8988T (cell line): Measurements from ENCODE around the gene ZDHHC22.

Source experiments
- DNase-seq: peaks from one replicate; pipeline ENCODE4 v3.0.0; 2011

The ZDHHC22 gene

GRCh38 chr14:77125823-77126325, 15.7 kb downstream of the ZDHHC22 start:
- DNase-seq = no peak

DNA sequence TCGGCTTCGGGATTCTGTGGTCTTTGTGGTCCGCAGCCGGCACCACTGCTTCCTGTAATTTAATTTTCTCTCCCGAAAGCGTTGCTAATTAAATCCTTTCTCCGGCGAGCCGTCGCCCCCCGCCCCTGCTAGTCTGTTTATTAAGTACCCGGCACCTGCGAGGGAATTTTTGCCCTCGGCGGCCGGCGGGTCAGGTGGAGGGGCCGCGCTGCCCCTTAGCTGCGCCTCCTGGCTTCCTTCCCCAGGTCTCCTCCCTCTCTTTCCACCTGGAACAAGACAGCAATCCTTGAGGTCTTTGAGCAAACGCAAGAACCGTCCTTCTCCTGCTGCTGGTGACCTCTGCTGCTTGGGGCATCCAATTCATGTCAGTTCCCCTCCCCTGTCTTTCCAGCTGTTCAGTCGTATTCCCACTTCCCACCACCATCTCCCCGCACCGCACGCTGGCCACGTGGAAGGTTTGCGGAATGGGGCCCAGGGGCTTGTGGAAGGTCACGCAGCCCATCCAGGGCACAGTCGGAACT, 16.2 kb downstream of the ZDHHC22 start:
- no peak for DNase-seq

GRCh38 chr14:77124345-77125280, 17.0 kb downstream of the ZDHHC22 start:
- peak; percentile 62 for DNase-seq

DNA sequence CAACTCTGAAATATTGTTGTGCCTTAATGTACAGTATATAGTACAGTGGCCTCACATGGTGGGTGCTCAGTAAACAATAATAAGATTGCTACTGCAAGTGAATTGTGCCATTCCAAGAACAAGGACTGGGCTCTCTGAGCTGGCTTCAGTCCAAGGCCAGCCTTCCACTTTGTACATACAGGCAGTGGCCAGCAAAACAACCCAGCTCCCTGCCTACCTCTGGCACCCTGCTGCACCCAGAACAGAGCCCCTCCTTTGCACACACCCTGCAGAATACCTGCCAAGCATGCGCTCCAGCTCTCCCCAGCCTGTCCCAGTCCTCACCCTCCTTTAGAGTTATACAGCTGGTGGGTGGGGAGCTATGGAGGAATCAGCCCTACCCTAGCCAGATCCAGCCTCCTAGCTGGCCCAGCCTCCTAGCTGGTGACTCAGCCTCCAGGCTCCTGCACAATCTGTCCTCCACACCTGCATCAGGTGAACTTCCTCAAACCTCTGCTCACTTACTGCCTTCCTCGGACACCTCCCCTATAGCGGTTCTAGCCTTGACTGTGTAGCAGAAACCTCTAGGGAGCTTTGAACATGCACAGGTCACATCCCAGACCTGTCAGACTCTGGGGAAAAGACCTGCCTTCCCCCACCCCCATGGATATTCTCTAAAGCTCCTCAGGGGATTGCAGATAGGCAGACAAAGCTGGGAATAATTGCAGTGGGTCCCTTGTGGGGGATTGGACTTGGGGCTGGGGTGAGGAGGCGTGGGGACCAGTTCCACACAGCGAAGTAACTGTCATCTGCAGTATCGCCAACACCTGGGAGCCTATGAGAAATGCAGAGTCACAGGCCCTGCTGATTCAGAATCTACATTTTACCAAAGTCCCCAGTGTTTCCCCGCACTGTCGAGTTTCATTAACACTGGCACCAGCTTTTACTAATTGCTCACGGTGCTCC, 17.9 kb downstream of the ZDHHC22 start:
- no peak for DNase-seq

DNA sequence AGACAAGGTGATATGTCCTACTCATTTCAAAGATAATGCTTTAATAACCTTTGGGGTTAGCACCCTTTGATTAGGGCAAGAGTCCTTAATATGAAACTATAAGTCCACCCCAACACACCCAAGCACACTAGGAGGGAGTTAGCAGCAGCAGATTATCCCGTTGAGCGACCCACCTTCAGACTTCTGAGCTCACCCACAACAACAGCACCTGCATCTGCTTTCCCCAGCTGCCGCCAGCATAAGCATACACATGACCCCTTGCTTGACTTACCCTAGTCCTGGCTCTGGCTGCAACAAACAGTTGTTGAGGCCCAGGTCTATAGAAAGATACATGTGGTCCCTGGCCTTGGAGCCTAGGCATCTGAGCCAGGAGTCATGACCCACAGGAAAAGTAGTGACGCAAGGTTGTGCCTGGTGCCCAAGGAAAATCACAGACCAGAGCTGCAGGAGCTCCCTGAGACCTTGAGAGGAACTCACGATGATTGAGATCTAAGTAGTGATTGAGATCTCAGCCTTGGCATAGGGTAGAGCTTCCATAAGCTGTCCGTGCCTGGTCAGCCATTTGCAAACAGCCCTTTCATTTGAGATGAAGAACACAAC, 19.0 kb downstream of the ZDHHC22 start:
- no peak for DNase-seq

DNA sequence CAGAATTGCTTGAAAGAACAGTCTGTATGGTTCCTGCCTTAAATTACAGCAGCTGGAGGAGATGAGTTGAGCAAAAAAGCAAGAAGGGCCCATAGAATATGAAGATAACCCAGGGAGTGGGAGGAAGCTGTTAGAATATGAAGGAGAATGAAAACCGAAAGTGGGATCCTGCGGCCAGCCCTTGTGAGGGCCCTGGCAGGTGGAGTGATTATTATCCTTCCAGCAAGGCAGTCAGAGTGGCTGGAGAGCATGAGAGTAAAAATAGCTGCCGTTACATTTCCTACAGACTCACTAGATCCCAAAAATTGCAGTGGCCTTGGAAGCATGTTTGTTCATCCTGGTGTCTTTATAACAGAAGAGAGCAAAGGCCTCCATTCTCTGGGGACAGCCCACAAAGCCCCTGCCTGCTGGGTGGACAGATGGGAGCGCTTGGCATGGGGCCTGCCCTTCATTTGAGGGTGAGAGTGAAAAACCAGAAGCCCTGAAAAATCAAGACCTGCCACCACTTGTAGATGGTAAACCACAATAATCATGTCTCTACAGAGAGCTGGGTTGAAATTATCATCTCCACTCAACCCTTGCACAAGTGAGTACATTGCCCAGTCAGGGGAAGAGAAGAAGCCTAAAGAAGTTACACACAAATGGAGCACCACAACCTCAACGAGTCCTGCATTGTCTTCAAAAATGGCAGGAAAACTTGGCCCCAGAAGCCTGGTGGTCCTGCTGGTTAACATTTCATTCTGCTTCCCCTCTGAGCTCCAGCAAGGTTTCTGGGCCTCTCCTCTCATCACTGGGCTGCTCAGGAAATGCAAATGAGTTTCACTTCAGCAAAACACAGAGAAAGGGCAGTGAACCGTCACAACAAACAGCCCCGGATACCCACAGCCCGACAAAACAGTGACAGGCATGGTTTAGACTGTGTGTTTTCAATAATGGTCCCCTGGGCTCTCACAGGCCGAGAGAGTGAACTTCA, 20.5 kb downstream of the ZDHHC22 start:
- no peak for DNase-seq

DNA sequence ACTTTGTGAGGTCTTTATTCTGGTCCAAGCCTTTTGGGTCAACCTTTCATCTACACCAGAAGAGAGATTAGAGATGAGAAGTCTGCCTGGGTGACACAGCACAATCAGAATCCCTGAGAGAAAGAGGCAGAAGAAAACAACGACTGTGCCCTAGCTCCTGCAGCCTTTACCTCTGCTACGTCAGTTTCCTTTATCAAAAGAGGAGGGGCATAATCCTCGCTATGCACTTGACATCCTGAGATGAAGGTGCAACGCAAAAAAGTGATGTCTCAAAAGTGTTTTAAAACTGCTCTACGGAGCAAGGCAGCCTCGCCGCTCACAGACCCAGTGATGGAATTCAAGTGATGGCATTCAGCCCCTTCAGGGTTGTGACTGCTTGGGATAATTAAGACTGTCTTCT, 21.7 kb downstream of the ZDHHC22 start:
- no peak for DNase-seq

- no peak for DNase-seq
Measured at GRCh38 chr14:77116172-77116817, 25.3 kb downstream of the ZDHHC22 start.

DNA sequence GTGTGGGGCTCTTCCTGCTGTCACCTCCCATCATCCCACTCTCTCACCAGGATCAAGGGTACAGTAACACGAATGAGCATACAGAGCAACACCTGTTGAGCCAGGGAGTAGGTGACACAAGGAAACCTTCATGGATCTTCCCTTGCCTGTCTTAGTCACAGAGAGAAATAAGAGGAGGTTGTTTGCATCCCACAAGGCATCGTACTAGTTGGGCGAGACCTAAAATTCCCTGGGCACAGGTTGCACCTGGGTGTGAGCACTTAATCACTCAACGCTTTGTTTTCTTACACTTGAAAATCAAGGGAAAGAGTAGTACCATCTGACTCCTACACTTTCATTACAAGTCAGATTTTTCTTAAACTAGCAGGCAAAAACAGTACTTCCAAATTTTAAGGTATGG, 27.0 kb downstream of the ZDHHC22 start:
- no peak for DNase-seq

- no peak for DNase-seq
Measured at GRCh38 chr14:77113644-77114043, 27.9 kb downstream of the ZDHHC22 start.

DNA sequence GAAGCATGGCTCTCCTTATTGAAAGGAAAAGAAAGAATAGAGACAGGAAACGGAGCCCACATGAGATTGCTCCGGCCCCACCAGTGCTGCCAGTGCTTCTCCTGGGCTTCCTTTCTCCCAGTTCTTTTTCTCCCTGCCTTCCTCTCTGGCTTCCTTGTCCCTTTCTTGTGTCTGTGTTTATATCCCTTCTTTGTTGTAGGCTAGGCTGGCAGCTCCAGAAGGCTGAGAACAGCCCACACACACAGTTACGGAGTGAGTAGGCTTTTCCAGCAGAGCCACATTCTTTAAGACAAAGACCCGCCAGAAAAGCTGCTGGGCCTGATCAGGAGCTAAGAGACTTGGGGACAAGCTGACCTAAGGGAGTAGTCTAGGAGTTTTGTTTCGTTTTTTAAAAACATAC, 30.6 kb downstream of the ZDHHC22 start:
- no peak for DNase-seq

DNA sequence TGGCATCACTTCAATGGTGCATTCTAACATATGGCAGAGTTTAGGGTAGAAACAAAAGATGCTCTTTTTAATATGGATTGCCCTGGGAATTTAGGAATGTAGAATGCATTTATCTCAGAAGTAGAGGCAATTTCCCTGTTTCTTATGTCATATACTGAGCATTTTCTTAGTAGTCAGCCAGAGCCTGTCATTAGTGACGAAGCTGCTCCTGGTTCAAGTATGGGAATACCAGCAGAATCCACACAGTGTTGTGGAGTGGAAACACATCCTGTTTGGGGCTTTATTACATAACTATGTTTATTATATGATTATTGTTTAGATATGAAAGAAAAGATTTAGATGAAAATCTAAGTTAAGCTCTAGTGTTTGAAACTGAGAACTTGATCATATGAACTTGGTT, 31.3 kb downstream of the ZDHHC22 start:
- no peak for DNase-seq

- DNase-seq = no peak
Measured at GRCh38 chr14:77109656-77110055, 31.9 kb downstream of the ZDHHC22 start.

- no peak for DNase-seq
Measured at GRCh38 chr14:77108753-77109152, 32.8 kb downstream of the ZDHHC22 start.

- DNase-seq = no peak
Measured at GRCh38 chr14:77107228-77107627, 34.4 kb downstream of the ZDHHC22 start.

DNA sequence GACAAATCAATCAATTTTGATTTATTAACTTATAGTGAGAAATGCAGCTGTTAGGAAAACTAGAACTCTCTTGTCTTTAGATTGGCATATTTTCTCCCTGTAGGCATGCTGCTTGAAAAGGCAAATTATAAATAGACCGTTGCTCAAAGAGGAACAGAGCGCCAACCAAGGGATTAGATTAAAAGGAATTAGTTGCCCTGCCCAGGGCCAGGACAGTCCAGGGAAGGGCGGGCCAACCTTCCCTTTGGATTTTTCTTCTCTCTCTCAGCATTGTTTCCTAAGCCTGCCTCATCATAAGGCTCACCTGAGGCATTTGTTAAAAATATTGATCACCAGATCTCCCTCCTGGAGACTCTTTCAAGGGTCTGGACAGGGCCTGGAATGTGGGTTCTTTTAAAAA, 34.9 kb downstream of the ZDHHC22 start:
- DNase-seq = no peak

GRCh38 chr14:77105145-77105939, 36.2 kb downstream of the ZDHHC22 start:
- no peak for DNase-seq

DNA sequence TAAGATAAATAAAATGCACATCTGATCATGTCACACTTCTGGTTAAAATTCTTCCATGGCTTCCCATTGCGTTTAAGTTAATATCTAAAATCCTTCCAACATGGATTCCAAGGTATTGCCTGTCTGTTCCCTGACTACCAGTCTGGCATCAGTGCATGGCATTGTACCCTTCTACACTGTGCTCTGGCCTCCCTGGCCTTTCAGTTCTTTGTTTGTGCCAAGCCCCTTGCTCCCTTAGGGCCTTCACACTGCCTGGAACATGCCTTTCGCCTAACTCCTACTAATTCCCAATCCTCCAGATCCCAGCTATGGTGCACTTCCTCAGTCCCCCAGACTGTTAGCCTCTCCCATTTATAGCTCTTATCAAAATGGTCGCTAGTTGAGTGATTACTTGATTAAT, 37.2 kb downstream of the ZDHHC22 start:
- DNase-seq = no peak

GRCh38 chr14:77103951-77104350, 37.6 kb downstream of the ZDHHC22 start:
- DNase-seq = no peak

DNA sequence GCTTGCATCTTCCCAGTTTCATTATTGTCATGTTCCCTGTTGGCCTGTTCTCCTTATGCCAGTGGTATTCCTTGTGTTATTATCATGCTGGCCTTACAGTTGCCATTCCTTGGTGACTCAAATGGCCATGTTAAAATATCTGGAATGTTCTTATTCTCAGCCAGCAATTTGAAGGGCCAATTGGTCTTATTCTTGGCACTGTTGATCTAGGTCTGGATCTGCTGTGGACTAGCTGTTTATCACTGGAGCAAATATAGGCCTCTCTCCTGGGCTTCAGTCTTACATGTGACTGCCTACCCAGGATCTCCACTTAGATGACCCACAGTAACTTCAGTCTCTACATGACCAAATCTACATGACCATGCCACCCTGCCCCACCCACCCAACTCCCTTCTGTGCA, 38.1 kb downstream of the ZDHHC22 start:
- no peak for DNase-seq
